Esophagus squamous epithelium (tissue), 4 donors: ENCODE data around the gene SIKE1.

ENCODE experiments used
- CTCF ChIP-seq, 6 experiments: fragments of 450-650 bp in 4 of 6; fragments of 200-600 bp in 2 of 6; sonication (generic) in 2 of 6; IDR thresholded peaks; one replicate each; pipeline ENCODE4 v1.5.1; 2016 to 2019; ENCODE audit warnings: antibody characterized with exemption in 6 of 6, mild to moderate bottlenecking in 4 of 6, moderate library complexity in 4 of 6
- POLR2A ChIP-seq, 4 donors: fragments of 450-650 bp; IDR thresholded peaks; one replicate each; pipeline ENCODE4 v1.6.1; 2017; ENCODE audit warnings: antibody characterized with exemption in 4 of 4, mild to moderate bottlenecking in 4 of 4, moderate library complexity in 3 of 4

- peak in 5 of 6 experiments; percentile 14 to 45 (median 38) for TF ChIP-seq CTCF (IDR thresholded peaks at IDR 0.05)
- TF ChIP-seq POLR2A (IDR thresholded peaks at IDR 0.05) = peak in 3 of 4 donors; percentile 28 to 93 (median 77)
Measured at GRCh38 chr1:114757455-114758255, 22.8 kb downstream of the SIKE1 start, which contains the start of gene CSDE1.
